CD4-positive, alpha-beta T cell treated with Interleukin-15 for 1 hour (primary cell): ENCODE results near the gene ZNF740.
A peak's percentile ranks its signal among the peaks of the same experiment; 100 is the strongest.

Source experiments
- DNase-seq: peaks from one replicate; pipeline ENCODE4 v3.0.0-alpha.2; 2020

Gene ZNF740

DNA sequence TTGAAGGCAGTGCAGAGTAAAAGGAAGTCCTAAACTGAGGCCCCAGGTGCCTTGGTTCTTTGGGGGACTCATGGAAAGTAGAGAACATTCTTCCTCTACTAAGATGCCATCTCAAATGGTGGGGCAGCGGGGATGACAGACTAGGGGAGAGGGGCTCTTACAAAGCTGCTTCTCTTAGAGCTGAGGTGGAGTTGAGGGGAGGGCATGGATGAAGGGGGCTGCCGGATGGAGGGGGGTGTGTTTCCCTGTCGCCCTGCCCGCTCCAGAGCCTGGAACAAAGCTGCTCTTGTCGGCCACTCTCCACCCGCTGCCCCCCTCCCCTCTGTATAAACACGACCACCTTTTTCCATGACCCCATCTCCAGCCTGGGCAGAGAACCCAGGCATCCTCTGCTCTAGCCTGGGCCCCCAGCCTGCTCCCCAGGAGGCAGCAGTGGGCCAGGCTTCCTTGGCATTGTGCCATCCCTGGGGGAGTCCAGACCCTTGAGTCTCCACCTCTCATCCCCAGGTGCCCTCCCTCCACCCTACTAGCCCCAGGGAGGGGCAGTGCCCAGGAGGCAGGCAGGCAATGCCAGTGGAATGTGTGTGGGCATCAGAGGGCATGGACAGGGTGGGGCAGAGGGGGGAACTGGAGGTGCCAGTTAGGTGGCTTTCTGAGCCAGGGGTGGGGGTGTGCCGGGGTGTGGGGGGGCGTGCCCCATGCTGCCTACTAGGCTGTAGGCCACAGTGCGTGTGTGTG lies 49.8 kb downstream of the ZNF740 start:
- no peak for DNase-seq

DNA sequence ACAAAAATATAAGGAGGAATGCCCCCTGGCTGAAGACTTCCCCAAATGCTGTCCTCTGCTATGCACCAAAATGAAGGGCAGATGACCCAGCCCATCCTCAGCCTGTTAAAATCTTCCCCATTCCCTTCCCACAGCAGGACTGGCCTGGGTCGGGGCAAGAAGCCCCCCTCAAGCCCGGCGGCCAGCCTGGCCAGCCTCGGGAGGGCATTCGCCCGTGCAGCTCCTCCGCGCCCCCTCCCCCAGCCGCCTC lies 51.1 kb downstream of the ZNF740 start:
- no peak for DNase-seq

DNA sequence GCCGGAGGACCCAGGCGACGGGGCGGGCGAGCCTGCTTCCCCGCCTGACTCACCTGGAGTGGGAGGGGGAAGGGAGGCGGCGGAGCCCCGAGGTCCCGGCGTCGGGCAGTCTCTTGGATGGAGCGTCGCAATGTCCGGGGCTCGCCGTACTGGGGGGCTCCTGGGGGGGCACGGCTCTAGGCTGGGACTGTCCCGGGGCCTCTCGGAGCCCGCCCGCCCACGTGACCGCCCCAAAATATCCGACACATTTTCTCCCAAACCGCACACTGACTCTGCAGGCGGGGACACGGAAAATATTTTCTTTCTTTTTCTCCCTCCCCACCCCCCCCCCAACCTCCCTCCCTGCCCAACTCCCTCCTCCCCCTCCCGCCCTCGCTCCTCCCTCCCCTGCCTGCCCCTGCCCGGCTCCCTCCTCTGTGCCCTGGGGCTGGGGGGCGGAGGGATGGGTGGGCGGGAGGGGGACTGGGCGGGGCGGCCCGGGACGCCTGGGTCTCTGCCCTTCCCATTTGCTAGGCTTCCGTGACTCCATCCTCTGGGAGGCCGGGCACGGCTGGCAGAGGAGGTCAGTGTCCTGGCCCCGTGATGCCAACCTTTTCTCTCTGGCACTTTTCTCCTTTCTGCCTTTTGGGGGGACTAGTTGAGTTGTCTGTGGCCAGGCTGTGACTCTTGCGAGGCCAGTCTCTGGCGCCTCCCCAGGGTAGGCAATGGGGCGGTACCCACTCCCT lies 51.6 kb downstream of the ZNF740 start, which contains the start of gene RARG:
Gene RARG, minus strand, starts transcription at position 289 of the 725 bp plus-strand sequence. CDS start 4,664 bp downstream, outside the sequence.
- DNase-seq = peak; percentile 62

DNA sequence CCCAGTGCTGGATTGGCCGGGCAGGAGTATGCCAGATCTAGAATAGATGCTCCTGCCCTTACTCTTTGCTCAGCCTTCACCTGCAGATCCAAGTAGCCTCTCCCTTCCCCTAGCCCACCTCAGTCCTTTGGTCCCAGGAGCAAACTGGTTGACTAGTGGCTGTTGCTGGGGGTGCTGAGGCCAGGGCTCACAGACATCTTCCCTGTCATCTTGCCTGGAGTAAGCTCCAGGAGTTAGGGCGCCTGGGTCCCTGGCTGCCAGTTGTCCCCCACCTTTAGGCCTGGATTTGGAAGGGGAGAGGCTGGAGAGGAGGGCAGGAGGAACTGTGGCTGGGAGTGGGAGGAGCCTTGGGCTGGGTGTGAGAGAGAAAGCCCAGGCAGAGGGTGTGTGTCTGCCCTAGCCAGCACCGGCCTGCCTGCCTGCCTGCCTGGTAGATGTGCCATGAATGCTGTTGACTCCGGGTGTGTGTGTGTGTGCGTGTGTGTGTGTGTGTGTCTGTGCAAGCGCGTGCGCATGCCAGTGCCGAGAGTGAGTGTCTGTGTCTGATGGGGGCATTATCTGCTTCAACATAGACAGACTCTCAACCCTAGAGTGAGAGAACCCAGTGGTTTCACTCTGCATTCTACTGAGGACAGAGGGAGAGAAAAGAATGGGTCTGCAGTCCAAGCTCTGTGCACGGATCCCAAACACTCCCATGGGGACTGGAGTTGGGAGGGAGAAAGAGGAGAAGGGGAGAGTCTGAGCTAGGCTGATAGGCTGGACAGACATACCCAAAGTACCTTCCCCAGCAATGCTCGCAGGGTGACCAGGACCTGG lies 52.3 kb downstream of the ZNF740 start:
- peak; percentile 37 for DNase-seq

DNA sequence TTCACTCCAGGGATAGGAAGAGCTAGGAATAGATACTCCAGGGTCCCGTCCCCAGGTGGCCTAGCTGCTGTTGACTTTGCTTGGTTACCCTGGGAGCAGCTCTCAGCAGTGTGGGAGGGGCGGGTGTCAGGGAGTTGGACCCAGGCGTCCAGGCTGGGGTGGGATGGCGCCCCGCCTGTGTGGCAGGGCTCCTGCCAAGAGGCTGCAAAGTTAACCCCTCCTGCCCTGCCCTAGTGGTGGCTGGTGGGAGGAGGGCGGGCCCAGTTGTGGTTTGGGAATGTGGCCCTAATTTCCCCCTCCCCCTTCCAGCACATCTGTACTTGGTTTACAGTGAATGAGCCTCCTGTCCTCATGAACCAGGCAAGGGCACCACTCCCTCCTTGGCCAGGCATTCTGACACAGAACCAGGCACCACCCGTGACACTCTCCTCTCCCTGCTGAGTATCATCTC lies 53.2 kb downstream of the ZNF740 start:
- no peak for DNase-seq

DNA sequence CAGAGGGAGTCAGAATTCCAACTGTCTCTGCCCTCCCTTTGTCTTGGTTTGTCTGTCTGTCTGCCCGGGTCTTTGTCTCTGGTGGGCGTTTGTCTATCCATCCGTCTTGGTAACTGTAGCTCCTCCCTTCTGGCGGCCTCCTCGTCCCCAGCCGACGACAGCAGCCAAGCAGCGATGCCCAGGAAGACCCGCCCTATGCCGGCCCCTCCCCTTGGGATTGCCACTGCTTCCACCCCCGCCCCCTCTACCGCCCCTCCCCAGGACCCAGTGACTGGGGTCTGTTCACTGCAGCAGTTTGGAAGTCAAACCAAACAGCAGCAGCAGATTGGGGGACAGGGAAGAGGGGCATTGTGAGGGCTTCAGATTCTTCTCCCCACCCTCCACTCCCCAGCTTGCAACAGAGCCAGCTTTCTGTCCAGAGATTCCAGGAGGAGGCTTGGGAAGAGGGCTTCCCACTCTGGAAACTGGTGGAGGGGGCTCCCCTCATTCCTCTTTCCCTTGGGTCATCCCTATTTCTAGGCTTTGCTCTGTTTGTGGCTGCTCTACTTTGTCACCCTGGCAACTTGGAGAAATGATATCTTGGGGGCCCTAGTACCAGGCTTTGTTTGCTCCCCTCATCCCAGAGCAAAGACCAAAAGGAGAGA lies 53.9 kb downstream of the ZNF740 start:
- no peak for DNase-seq

DNA sequence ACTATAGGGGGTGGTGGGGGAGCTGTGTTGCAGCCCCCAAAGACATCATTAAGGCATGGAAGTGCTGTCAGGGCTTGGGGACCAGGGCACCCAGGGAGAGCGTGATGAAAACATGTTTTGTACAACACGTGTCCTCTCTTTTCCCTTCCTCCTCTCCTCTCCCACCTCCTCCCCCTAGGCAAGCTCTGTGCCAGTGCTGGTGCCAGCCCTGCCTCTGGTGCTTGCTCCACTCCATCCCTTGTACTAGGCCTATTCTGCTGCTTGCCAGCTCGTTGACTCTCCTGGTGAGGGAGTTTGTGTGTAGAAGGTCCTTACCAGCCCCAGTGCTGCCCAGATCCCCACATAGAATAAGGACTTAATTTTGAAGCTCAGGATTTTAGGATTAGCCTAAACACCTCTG lies 54.6 kb downstream of the ZNF740 start:
- DNase-seq = no peak

DNA sequence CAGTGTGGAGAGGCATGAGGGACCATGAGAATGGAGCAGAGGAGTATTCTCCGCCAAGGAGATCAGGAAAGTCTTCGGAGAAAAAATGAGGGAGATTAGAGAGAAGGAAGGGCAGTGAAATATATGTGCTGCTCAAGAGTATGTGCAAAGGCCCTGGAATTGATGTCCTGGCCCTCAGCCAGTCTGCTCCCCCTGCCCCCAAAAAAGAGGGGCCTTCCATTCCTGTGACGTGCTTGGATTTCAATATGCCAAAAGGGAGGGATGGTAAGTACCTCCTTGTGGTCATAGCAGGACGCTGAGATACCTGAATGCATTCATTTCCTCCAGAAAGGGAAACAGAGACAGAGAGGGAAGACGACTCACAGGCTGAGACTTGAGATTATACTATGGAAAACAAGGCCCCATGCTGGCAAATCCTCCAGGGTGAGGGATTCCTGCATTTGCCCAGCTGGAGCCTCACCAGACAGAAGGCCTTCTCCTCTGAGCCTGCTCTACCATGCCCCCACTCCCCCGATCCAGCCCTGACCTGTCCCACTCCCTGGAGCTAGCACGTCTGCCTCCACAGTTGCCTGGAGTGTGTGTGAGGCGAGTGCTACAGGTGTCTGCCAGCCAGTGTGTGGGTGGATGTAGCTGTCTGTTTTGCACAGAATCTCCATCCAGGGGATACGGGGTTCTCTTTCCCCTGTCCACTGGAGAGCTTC lies 55.4 kb downstream of the ZNF740 start:
- no peak for DNase-seq

DNA sequence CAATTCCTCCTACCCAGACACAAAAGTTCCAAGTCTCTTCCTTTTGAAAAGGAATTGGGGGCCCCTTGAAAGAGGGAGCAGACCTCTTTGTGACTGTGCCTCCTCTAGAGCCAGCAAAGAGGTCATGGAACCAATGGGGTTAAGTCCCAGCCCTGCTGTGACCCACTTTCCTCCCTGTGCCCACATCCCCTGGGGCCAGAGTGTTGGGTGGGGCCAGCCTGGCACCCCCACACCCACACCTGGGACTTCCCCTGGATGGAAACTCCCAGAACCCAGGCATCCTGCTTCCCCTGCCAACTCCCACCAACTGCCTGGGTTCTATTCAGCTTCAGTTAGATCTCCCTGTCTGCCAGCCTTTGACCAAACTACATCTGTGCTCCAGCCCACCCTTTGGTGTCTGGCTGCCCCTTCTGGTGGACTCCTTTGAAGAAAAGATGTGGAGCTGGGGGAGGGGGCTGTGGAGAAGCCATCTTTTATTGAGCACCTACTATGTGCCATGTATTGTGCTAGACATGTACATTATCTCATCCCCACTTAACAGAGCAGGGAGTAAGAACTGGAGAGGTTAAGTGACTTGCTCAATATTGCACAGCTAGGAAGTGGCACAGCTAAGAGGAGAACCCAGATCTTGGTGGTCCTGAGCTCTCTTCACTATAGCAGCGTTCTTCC lies 56.1 kb downstream of the ZNF740 start:
- DNase-seq = peak; percentile 68

DNA sequence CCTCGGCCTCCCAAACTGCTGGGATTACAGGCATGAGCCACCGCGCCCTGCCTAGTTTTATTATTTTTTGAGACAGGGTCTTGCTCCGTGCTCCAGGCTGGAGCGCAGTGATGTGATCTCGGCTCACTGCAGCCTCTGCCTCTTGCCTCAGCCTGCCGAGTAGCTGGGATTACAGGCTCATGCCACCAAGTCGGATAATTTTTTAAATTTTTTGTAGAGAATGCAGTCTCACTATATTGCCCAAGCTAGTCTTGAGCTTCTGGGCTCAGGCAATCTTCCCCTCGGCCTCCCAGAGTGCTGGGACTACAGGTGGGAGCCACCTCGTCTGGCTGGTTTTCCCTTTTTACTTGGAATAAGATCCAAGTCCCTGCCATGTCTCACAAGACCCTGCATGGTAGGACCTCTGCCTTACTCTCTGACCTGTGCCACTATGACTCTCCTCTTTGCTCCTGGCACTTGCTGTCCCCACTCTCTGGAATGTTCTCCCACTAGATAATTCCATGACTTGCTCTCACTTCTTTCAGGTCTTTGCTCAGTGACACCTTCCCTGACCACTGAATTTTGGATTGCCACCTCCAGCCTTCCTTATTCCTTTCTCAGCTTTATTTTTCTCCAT lies 59.2 kb downstream of the ZNF740 start:
- DNase-seq = no peak

DNA sequence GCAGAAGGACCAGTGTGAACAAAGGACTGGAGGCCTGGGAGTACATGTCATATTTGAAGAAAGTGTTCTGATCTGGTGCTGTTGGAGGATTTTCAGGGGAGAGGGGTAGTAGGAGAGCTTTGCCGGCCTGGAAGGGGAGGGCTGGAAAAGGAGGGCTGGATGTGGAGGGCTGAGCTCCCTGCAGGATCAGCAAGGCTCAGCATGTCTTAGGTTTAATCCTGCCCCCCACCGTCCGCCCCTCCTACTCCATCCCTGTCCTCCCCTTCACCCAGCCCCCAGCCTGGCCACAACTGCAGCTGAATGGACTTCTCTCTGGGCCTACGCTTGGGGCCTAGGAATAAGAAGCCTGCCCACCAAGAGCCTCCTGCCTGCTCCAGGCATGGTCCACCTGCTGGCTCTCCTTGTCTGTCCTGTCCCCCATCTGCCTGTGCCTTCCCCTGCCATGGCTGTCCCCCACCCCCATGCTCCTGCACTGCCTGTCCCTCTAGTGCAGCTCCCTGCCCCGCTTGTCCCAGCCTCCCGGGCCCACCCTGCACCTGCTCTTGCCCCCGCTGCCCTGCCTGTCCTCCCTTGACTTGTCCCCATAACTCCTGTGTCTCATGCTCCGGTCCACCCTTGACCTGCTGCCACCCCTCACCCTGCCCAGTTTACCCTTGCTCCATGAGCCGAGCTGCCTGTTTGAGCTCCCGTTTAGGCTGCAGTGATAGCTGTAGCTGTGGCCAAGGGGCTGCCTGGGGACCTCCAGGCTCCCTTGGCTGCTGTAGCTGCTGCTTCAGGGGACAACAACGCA lies 61.3 kb downstream of the ZNF740 start:
- DNase-seq = no peak

DNA sequence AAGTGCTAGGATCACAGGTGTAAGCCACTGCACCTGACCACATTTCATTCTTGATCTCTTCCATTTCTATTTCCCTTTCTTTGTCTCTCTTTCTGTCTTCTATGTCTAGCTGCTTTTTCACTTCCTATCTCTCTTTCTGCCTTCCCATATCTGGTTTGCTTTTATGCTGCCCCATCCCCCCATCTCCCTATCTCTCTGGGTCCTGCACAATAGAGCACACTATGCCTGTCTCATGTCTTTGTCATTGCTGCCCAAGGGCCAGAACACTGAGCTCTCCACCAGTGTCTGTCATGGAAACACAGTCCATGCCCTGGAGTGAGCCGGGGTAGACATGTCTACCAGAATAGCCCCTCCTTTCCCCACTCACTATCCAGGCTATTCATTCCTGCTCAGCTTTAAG lies 63.8 kb downstream of the ZNF740 start:
- DNase-seq = no peak
